ENCODE data around the gene ZNF491.
"Not testable (repeated sequence)": the region's sequence is repeated elsewhere in the genome, so short reads cannot be mapped to it uniquely, and the experiment has no call there.

DNA sequence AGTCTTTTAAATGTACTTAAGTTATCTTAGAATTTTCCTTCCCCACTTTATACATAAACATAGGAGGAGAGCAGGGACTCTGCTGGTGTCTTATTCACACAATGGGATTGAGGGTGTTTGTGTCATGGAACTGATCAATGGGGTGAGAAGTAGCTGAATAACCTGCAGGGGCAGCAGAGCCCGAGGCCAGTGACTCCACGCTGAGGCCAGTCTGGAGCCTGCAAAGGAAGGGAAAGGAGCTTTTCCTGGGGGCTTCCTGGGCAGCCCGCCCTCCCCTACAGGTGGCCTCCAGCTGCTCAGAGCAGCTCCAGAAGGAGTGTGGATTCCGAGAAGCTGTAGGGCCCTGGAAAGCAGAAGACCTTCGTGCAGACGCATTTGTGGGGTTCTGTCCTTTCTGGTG is 49.3 kb downstream of the ZNF491 start:
- not testable (repeated sequence) for TF ChIP-seq ARID2 (IDR thresholded peaks at IDR 0.05); SP1 (CRISPR knock-in tag; IDR thresholded peaks at IDR 0.05); POLR2AphosphoS2 (IDR thresholded peaks at IDR 0.05; ENCODE audit: low read length)
- TF ChIP-seq, protein P1, sequence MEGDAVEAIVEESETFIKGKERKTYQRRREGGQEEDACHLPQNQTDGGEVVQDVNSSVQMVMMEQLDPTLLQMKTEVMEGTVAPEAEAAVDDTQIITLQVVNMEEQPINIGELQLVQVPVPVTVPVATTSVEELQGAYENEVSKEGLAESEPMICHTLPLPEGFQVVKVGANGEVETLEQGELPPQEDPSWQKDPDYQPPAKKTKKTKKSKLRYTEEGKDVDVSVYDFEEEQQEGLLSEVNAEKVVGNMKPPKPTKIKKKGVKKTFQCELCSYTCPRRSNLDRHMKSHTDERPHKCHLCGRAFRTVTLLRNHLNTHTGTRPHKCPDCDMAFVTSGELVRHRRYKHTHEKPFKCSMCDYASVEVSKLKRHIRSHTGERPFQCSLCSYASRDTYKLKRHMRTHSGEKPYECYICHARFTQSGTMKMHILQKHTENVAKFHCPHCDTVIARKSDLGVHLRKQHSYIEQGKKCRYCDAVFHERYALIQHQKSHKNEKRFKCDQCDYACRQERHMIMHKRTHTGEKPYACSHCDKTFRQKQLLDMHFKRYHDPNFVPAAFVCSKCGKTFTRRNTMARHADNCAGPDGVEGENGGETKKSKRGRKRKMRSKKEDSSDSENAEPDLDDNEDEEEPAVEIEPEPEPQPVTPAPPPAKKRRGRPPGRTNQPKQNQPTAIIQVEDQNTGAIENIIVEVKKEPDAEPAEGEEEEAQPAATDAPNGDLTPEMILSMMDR (IDR thresholded peaks at IDR 0.05 in 2 of 3, conservative IDR thresholded peaks at IDR 0.05 in 1 of 3; ENCODE audit: insufficient read depth in 2 of 3, low read depth in 1 of 3, low read length in 3 of 3) = 0 out of 6 replicates have a peak, but pooled peaks of 2 of the 3 experiments have one; percentile 5 to 23
- TF ChIP-seq, protein P2, sequence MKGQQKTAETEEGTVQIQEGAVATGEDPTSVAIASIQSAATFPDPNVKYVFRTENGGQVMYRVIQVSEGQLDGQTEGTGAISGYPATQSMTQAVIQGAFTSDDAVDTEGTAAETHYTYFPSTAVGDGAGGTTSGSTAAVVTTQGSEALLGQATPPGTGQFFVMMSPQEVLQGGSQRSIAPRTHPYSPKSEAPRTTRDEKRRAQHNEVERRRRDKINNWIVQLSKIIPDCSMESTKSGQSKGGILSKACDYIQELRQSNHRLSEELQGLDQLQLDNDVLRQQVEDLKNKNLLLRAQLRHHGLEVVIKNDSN (CRISPR knock-in tag; IDR thresholded peaks at IDR 0.05) = not testable (repeated sequence)

Measured in K562 (cell line).